NOMO-1 treated with dmso at 0.1 percent for 144 hours (cell line): ENCODE data around the gene USO1.
"Not testable (repeated sequence)": the region's sequence is repeated elsewhere in the genome, so short reads cannot be mapped to it uniquely, and the experiment has no call there.

Experiments used
- DNase-seq: peaks from one replicate; lab custom pipeline; 2025; ENCODE audit not compliant: unreplicated experiment; lab: John Stamatoyannopoulos, UW

USO1 gene

DNA sequence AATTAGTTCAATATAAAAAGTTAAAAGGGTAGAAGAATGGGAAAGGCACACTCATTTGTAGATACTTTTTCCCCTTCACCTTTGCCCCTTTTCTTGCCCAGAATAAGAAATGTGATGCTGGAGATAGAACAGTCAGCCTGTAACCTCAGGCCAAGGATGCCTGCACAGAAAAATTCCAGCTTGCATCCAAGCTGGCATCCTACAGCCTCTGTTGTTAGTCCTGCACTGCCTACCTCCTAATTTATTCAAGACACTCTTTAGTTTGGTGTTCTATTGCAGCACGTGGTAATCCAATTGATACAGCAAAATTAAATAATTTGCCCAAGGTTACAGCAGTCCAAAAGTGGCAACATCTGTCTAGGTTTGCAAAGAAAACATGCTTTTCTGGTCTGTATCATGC, 9.7 kb upstream of the USO1 start:
- DNase-seq: no peak

DNA sequence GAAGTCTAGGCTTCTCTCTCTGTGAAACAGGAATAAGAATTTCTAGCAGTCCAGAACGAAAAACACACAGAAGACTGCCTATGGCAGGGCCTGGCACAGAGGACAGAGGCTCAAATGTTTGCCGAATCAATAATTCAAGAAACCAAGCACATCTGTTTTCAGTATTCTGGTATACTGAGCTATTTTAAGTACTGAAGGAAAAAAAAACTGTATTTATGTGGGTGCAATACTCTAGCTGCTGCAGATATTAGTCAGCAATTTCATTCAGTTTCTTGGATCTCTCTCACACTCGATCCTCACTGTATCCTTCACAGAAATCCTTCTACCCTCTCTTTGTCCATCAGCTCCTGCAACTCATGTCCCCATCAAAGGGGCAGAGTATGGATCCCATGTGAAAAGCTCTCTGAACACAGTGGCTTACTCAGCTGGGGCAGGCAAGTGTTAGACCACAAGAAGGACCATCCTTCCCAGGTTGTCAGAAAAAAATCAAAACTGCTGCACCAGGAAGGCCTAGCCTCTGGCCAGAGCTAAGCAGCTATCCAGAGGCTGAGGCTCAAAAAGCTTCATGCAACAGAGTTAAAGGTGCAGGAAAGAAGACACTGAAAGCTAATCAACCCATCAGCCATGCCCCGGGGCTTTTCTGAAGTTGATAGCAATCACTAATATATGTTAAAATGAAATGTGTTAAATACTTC, 9.1 kb upstream of the USO1 start:
- DNase-seq: no peak

DNA sequence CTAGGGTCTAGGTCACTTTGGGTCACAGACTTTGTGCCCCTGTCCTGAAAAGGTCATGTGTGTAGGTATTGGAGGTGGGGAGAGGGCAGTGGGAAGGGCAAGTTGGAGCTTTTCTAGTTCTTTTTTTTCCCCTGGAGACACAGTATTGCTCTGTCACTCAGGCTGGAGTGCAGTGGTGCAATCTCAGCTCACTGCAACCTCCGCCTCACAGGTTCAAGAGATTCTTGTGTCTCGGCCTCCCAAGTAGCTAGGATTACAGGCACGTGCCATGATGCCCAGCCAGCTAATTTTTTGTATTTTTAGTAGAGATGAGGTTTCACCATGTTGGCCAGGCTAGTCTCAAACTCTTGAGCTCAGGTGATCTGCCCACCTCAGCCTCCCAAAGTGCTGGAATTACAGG, 8.3 kb upstream of the USO1 start:
- not testable (repeated sequence) for DNase-seq

DNA sequence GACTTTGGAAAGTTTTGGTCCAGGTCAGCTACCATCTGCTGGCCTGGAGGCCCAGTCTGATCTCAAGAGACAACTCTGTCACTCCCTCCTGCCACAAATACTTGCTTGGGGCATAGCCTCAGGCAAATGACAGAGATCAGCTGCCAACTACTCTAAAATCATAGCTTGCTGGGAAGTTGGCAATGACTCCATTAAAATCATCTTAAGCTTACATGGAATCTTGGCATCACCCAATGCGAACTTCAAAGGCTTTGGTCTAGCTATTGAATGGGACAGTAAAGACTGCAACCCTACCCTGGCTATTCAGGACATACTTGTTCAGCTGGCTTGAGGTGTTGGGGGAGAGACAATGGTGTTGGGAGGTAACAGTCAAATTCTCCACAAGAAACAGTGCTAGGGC, 7.0 kb upstream of the USO1 start:
- DNase-seq: no peak

DNA sequence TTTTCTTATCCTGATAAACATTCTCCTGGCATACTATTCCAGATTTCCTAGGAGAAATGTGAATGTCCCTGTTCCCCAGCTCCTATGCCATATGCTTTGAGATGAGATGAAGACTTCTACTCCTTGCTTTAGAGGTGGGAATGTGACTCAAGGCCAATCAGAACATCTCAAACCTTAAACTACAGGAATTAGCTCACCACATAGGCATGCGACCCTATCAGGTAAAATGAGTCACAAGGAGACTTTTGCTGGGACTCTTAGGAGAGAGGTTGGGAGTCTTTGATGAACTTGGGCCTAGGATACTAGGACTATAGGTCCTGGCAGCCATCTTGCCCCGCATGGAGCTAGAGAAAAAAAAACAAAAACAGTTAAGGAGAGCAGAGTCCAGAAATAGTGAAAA, 5.8 kb upstream of the USO1 start:
- no peak for DNase-seq

DNA sequence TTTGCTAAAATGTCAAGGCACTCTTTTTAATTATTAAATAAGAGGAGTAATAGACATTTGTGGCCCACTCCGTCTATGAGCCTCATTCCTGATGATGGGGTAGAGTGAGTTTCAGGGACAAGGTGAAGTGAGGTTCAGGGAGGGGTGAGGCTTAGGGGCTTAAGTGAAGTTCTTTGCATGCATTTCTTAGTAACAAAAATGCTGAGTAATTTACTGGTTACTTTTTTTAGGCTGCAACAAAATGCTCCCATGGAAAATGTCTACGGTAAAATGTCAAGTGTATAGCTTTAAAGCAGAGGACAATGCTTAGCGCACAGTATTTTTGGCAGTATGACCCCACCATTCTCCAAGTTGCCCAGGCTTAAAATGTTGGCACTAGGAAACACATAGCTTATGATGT, 2.0 kb upstream of the USO1 start:
- DNase-seq: no peak

DNA sequence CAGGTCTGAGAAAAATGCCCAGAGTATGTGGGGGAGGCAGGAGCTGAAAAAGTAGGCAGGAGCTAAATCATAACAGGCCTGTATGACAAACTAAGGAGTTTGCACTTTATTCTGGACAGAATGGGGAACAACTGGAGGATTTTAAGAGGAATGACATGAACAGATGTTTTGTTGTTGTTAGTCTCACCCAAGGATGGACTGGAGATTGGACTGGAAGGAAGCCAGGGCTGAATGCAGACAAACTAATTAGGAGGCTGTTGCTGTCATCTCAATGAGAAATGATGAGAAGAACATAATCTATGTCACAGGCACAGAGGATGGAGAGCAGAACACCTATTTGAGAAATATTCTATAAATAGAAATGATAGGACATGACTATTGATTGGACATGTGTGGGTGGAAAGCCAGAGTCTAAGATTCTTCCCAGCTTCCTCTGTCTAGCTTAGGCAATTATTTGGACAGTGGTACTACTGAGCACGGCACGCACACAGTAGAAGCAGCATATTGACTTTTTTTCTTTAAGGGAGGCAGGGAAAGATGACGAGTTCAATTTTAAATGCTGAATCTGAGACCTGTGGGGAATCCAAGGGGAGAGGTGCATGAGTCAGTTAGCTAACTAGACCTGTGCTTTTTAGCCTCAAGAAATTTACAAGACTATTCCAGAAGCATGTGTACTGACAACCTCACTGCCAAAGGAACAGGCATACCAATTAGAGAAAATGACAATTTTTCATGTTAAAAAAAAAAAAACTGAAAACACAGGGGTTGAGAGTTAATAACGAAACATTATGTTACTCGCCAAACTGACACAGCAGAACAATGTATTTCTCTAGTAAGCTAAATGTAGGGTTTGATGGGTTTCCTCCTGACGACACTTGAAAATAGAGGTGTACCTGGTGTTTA, 963 bp upstream of the USO1 start:
- DNase-seq: no peak

DNA sequence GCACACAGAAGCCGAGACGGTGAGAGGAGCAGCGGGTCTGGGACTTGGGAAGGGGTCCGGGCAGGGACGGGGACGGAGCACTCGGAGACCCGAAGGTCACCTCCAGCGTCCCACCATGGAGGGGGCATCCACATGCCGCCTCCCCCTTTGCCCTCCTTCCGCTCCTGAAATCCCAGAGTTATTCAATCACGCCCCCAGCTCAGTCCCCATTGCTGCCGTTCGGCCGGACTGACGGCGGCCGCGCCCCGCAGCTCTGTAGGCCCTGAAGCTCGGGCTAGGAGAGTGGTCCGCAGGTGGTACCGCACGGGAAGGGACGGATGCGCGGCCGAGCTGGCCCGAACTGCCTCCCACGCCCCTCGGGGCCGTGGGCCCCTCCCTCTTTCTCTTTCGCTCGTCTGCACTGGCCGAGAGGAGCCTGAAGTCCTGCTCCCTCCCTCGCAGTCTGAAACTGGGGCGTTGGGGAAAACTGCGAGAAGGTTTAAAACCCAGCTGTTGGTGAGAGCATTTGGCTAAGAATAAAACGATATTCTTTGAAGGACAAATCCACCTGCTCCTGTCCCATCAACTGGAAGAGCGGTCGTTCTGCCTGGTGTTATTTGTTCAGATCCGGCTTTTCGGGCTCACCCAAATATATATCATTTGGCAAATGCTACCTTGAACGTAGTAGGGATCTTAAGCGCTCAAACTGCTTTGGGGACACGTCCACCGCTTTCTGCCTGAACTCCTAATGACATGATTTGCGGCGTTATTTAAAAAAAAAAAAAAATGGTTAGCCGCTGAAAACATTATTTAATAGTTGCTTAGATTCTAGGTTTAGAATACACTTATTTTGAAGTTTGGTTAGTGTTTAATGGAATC, 719 bp downstream of the USO1 start:
- DNase-seq: peak; percentile 54

DNA sequence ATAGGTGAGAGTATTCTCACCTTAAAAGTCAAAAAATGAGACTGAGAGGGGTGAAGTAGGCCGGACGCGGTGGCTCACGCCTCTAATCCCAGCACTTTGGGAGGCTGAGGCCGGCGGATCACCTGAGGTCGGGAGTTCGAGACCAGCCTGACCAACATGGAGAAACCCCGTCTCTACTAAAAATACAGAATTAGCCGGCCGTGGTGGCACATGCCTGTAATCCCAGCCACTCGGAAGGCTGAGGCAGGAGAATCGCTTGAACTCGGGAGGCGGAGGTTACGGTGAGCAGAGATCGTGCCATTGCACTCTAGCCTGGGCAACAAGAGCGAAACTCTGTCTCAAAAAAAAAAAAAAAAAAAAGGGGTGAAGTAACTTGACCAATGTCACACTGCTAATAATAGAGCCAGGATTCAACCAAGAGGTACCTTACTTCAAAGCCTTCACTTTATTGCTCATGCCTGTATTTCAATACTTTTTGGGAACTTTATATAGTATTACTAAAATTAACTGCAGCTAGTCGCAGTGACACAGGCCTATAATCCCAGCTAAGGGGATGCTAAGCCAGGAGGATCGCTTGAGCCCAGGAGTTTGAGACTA, 1.7 kb downstream of the USO1 start:
- DNase-seq: not testable (repeated sequence)

DNA sequence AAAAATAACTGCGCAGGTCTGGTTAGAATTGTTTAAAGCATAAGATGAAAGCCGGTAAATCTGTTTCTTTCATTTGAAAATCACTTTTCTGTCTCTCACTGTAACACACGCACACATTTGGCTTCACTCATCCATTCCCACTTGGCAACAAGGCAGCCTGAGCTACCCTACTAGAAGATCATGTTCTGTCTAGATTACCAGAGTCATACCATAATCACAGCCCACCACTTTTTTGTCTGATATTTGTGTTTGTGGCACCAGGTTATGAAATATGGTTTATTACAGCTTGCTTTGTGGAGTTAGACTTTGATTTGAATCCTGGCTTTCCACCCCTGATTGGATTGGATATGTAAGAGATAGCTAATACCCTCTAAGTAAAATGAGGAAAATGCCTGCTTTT, 2.2 kb downstream of the USO1 start:
- DNase-seq: no peak

DNA sequence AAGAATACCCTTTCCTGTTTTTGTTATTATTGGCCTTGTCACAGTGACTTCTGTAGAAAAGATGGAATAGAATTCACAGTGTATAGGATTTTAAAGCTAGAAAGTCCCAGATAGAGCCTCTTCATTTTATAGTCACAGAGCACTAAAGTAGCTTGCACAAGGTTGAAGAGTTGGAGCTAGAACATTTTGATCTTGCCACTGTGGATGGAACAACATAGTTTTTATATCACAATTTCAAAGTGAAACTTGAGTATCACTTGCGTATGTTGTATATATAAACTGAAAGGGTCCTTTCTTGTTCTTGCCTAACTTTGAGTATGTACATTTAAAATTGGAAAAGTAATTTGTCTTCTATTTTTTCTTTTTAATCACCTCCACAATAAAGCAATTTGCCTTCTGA, 2.7 kb downstream of the USO1 start:
- no peak for DNase-seq

DNA sequence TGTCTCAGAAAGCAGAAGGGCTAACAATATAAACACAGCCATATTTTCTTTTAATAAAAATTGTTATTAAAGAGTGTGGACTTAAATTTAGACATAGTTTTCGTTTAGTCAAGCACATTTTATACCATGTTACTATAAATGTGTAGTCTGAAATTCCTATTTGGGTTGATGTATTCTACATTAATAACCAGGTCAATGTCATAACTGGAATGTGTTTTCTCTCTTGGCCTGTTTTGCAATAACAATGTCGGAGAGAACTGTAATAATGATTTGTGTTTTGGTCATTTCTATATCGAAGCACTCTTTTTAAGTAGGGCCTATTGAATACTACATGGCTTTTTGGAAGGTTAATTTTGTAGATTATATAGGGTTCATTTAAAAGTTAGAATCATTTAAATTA, 5.5 kb downstream of the USO1 start:
- DNase-seq: no peak

DNA sequence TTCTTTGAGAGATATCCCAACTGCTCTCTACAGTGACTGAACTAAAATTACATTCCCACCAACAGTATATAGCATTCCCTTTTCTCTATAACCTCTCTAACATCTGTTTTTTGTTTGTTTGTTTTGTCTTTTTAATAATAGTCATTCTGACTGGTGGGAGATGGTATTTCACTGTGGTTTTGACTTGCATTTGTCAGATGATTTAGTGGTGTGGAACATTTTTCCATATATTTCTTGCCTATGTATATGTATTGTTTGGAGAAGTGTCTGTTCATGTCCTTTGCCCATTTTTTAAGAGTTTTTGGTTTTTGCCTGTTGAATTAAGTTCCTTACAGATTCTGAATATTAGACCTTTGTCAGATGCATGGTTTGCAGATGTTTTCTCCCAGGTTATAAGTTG, 9.0 kb downstream of the USO1 start:
- DNase-seq: no peak

DNA sequence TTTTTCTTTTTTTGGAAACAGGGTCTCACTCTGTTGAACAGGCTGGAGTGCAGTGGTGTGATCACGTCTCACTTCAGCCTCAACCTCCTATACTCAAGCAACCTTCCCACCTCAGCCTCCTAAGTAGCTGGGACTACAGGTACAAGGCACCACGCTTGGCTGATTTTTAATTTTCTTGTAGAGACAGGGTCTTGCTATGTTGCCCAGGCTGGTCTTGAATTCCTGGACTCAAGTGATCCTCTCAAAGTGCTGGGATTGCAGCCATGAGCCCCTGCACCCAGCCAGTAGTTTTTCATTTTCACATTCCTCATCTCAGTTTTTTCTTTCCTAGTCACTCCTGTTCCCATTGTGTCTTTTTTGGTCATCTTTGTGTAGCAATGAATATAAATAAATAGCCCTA, 11.1 kb downstream of the USO1 start:
- DNase-seq: no peak

DNA sequence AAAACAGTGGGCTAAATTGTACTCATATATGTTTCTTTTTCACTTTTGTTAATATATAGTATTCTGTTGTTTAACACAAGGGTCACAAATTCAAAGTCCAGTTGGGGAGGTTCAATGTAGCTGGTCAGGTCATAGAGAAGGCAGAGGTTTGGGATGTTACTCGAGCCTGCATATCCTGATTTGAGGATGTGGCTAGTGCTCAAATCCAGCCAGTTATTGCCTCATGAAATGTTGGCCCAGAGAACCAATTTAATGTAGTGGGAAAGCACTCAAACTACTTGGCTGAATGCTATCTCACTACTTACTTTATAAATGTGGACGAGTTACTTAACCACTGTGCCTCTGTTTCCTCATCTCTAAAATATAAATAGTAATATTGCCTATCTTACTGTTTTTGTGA, 12.5 kb downstream of the USO1 start:
- DNase-seq: no peak

DNA sequence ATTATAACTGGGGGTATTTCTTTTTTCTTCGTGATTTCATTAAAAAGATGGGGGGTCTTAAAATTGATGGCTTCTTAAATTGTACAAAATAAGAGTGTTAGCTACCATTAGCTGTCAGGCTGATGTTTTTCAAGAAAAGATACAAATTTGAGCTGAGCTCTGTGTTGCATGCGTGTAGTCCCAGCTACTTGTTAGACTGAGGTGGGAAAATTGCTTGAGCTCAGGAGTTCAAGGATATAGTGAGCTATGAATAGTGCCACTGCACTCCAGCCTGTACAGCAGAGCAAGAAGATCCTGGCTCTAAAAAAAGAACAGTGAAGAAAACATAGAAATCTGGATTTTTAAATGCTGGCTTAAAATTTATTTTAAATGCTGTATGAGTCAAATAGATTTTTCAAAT, 13.0 kb downstream of the USO1 start:
- no peak for DNase-seq

DNA sequence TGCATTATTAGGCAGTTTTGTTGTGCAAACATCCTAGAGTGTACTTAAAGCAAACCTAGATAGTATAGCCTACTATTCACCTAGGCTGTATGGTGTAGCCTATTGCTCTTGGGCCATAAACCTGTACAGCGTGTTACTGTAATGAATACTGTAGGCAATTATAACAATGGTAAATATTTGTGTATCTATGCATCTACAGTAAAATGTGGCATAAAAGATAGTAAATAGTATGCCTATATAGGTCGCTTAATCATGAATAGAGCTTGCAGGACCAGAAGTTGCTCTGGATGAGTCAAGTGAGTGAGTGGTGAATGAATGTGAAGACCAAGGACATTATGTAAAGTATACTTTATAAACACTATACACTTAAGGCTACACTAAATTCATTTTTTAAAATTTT, 16.6 kb downstream of the USO1 start:
- no peak for DNase-seq

DNA sequence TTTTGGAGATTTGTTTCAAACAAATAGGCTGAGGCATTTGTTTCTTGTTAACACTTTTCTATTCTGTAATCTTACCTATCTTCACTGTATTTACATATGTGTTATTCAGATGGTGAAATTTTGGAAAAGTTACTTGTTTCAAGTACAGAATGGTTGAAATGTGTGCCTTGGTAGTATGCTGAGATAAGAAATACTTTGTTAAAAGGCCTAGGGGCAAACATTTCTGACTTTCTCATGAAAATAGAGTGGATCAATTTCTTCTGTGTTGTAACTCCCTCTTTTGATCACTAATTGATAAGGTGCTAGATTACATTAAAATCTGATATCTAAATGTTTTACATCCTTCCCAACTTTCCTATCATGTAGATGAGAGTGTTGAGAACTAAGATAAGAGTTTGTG, 18.1 kb downstream of the USO1 start:
- no peak for DNase-seq

DNA sequence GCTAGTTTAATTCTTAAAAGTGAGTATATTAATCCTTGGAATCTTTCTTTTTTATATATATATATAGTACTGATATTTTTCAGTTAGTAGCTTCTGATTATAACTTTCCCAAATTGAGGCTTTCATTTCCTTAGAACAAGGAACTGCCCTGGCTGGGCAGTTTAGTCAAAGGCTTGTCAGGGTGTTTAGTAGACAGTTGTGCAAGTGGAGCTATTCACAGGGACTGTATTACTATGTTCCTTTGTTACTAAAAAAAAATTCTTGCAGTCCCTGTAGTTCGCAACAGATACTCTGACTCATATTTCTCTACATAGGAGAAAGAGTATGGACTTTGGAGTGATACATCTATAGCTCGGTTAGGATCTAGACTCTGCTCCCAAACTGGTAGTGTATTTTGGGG, 20.8 kb downstream of the USO1 start:
- DNase-seq: peak; percentile 70

DNA sequence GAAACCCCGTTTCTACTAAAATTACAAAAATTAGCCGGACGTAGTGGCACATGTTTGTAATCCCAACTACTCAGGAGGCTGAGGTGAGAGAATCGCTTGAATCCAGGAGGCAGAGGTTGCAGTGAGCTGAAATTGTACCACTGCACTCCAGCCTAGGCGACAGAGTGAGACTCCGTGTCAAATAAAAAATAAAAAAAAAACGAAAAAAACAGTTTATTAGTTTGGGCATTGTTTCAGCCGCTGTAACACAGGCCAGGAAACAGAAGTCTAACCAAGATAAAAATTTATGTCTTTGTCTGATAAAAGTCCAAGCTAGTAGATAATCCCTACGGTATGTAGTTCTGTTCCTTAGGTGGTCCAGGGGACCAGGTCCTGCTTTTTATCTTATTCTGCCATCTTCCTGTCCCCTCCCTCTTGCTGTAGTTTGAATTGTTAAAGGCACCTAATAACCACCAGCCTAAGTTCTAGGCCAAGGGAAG, 21.4 kb downstream of the USO1 start:
- DNase-seq: no peak

DNA sequence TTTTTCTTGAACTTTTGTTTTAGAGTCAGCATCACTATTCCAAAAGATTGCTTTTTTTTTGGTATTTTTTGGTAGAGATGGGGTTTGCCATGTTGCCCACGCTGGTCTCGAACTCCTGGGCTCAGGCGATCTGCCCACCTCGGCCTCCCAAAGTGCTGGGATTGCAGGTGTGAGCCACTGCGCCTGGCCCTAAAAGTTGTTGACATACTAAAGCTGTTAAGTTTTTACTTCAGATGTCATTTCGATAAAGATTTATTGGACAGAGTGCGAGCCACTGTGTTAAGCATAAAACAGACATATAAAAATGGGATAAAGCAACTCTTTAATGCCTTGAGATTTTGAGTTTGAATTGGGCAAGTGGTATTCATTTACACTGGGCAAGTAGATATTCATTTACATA, 28.3 kb downstream of the USO1 start:
- DNase-seq: no peak
